D721Med (cell line): ENCODE results near the gene MIER2.

ENCODE experiments used
- DNase-seq: peaks from one replicate; pipeline ENCODE4 v3.0.0; 2011; ENCODE audit warnings: low spot score; ENCODE audit not compliant: insufficient read length
- FAIRE-seq: peaks from 2 replicates; lab custom pipeline; 2011; peaks lifted over from hg19 to GRCh38; lab: Jason Lieb, UNC
- CTCF ChIP-seq: IDR thresholded peaks from 2 replicates; pipeline ENCODE4 v1.5.1; 2012; ENCODE audit warnings: mild to moderate bottlenecking, control low read depth; ENCODE audit not compliant: insufficient read depth; ENCODE audit errors: missing control alignments

Gene MIER2

DNA sequence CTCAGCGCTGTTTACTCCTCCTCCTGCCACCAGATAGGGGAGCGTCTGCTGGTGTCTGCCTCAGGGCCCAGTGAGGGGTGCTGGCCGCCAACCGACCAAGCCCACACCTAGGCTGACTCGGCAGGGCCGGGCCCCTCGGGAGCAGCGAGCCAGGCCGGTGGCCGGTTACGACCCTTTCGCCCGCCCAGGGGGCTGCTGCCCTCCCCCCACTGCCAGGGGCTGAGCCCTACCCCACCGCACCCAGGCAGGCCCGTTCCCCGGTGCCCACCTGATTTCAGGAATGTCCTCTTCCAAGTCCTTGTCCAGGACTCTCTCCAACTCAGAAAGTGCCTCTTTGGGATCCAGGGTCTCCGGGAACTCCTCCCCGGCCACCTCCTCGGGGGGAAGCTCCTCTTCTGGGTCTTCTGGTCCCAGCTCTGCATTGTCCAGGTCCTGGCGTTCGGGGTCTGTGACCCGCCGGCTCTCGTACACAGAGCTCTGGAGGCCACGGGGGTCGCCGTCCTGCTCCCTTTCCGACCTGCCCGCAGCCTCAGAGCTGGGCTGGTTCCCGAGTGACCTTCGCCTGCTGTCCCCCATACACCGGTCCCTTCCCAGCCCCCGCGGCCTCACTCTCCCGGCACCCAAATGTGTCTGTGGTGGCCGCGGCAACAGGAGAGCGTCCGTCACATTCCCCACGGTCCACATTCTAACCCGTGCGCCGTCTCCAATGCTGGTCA is 31.0 kb upstream of the MIER2 start:
- TF ChIP-seq CTCF = no peak
- DNase-seq (no peak), FAIRE-seq (no peak)

DNA sequence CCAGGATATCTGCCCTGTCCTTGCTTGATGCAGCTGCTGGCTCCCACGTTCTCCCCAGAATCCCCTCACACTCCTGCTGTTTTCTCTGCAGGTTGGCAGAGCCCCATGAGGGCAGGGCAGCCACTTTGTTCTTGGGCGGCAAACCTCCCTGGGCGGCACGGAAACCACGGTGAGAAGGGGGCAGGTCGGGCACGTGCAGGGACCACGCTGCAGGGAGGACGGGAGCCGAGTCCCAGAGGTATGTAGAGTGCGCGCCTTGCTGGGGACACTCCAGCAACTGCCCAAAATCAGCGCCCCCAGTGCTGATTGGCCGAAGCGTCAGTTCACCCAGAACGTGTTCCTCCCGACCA is 30.3 kb upstream of the MIER2 start:
- no peak for TF ChIP-seq CTCF
- FAIRE-seq = no peak
- DNase-seq = no peak

- FAIRE-seq = no peak
- TF ChIP-seq CTCF = no peak
- DNase-seq = no peak
These were observed 29.7 kb upstream of the MIER2 start for GRCh38 chr19:374183-374885.

GRCh38 chr19:373391-374182 is 29.0 kb upstream of the MIER2 start:
- DNase-seq = no peak
- FAIRE-seq = no peak
- TF ChIP-seq CTCF = no peak

DNA sequence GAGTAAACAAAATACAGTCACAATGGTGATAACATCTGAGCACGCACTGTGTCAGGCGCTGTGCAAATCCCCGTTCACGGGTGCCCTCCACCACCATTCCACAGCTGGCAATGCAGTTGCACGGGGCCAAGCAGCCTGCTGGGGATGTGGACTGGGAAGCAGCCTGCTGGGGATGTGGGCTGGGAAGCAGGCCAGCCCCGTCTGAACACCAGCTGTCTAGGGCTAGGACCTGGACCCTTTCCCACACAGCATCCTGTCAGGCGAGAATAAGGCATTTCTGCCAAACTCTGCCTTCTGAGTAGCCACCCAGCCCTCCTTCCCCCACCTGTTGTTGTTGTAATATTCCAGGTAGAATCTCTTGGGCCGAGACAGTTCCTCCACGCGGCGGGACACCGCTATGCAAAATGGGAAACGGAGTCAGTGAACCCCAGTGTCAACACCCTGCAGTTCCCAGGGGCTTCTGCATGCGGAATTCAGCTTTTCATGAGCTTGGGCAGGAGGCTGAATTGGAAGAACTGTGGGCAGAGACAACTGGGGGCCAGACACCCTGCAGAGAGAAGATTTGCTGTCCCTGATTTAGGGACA is 27.8 kb upstream of the MIER2 start:
- DNase-seq = no peak
- TF ChIP-seq CTCF = no peak

GRCh38 chr19:371501-372168 is 27.0 kb upstream of the MIER2 start:
- TF ChIP-seq CTCF = no peak
- DNase-seq (no peak), FAIRE-seq (no peak)

More for the DNA sequence above, 27.8 kb upstream of the MIER2 start:
- no peak for FAIRE-seq
